ENCODE results near the gene SGTA.

Gene SGTA

DNA sequence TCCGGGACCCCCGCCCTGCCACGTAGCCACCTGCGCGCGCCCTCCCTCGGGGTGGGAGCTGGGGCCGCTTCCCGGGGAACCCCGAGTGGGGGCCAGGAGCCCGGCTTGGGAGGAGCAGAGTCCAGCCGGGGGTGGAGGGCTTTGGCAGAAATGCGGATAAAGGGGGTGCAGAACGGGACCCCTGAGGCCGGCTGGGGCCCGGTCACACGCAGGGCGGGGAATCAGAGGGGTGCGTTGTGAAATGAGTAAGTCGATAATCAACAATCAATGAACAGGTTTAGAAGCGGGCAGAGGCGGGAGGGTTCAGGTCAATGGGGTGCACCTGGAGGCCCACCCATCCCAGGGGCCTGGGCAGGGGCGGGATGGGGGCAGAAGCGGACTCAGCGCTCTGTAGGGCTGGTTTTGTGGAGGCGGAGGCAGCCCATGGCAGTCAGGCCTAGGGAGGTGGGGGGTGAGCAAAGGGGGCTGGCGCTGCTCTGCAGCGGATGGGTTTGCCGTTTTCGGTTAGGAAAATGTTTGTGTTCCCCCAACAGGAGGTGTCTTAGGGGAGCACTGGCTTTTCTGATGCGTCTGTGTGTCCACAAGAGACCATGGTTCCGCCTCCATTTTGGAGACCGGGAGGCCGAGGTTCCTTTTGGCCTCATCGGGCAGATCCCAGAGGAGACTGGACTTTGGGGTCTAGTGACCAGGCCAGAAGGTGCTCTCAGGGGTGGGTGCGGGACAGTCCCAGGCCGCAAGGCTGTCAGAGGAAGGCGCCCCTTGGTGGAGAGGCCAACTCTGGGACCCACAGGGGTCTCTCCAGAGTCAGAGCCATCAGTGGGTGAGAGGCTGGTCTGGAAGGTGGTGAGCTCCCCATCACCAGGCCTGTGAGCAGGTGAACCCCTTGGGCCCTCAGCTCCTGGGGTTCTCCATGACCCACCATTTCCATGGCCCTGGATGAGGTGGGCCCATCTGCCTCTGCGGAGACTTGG, 61.2 kb downstream of the SGTA start:
- TF ChIP-seq, protein P1, sequence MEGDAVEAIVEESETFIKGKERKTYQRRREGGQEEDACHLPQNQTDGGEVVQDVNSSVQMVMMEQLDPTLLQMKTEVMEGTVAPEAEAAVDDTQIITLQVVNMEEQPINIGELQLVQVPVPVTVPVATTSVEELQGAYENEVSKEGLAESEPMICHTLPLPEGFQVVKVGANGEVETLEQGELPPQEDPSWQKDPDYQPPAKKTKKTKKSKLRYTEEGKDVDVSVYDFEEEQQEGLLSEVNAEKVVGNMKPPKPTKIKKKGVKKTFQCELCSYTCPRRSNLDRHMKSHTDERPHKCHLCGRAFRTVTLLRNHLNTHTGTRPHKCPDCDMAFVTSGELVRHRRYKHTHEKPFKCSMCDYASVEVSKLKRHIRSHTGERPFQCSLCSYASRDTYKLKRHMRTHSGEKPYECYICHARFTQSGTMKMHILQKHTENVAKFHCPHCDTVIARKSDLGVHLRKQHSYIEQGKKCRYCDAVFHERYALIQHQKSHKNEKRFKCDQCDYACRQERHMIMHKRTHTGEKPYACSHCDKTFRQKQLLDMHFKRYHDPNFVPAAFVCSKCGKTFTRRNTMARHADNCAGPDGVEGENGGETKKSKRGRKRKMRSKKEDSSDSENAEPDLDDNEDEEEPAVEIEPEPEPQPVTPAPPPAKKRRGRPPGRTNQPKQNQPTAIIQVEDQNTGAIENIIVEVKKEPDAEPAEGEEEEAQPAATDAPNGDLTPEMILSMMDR (IDR thresholded peaks at IDR 0.05; ENCODE audit: low read depth, low read length), result no peak
- no peak for TF ChIP-seq EZH2phosphoT487 (IDR thresholded peaks at IDR 0.05; ENCODE audit: low read depth)
- H3K9me3 ChIP-seq (ENCODE audit: insufficient read depth, low read length), result no peaks in the 10 kb centered on the region
- H3K27me3 ChIP-seq (ENCODE audit: low read depth, low read length), result peaks cover 4% of the 10 kb centered on the region; the same call in 1 of the 2 replicates
- no peak overlapping the region for H3K4me3 ChIP-seq (ENCODE audit: low read length)
- H2AFZ ChIP-seq (ENCODE audit: low read depth, low read length), result no peak overlapping the region
- no peaks in the 10 kb centered on the region for H4K20me1 ChIP-seq (ENCODE audit: insufficient read depth, low read length)
- no peak overlapping the region for H3K4me2 ChIP-seq (ENCODE audit: low read length)
- H3K27ac ChIP-seq (ENCODE audit: low read length), result no peak overlapping the region
- H3K79me2 ChIP-seq (ENCODE audit: low read length), result no peaks in the 10 kb centered on the region
- no peaks in the 10 kb centered on the region for H3K36me3 ChIP-seq (replicated peaks; ENCODE audit: low read depth, low read length)
- H3K4me1 ChIP-seq (ENCODE audit: low read length), result no peaks in the 10 kb centered on the region
- no peak overlapping the region for H3K9ac ChIP-seq (ENCODE audit: low read length)

DNA sequence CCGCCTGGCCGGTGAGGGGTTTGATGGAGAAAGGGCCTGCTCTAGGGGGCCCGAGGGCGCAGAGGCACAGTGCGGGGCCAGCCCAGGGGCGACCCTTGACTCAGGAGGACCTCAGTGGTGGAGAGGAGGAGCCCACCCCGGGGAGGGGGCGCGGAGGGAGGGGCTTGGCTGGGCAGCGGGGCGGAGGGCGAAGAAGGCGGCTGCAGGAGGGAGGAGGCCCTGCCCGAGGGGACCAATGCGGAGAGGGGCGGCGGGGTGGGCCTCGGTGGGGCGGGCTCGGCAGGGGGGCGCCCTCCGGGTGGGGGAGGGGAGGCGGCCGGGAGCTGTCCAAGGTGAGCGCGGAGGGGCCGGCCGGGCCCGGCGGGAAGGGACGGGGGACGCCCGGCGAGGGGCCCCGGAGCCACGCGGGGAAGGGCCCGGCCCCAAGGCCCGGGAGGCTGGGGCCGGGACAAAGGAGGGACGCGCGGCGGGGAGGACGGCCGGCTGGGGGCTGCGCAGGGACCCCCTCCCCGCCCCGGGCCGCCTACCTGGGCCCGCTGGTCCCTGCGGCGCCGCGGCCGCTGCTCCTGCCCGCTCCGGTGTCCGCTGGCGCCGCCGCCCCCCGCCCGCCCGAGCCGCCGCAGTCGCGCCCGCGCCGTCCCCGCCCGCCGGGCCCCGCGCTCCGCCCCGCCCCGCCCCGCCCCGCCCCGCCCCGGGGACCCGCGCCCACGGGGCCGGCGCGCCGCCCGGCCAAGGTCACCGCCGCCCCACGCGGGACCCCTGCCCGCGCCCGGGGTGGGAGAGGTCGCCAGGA, 62.1 kb downstream of the SGTA start, which contains the start of gene DIRAS1:
Gene DIRAS1, minus strand, starts transcription at position 596 of the 793 bp plus-strand sequence. CDS start 3,566 bp downstream, outside the sequence.
- H3K79me2 ChIP-seq (ENCODE audit: low read length), result no peaks in the 10 kb centered on the region
- H3K9ac ChIP-seq (ENCODE audit: low read length), result no peak within 1 kb of the TSS
- H3K27ac ChIP-seq (ENCODE audit: low read length), result no peak within 1 kb of the TSS
- no peaks in the 10 kb centered on the region for H3K36me3 ChIP-seq (replicated peaks; ENCODE audit: low read depth, low read length)
- no peaks in the 10 kb centered on the region for H4K20me1 ChIP-seq (ENCODE audit: insufficient read depth, low read length)
- H3K9me3 ChIP-seq (ENCODE audit: insufficient read depth, low read length), result no peaks in the 10 kb centered on the region
- H3K4me2 ChIP-seq (ENCODE audit: low read length), result no peak within 1 kb of the TSS
- no peak within 1 kb of the TSS for H2AFZ ChIP-seq (ENCODE audit: low read depth, low read length)
- peaks cover 4% of the 10 kb centered on the region; the same call in 1 of the 2 replicates for H3K27me3 ChIP-seq (ENCODE audit: low read depth, low read length)
- H3K4me3 ChIP-seq (ENCODE audit: low read length), result no peak within 1 kb of the TSS
- no peaks in the 10 kb centered on the region for H3K4me1 ChIP-seq (ENCODE audit: low read length)
- TF ChIP-seq EZH2phosphoT487 (IDR thresholded peaks at IDR 0.05; ENCODE audit: low read depth), result no peak
- TF ChIP-seq, protein P1 (IDR thresholded peaks at IDR 0.05; ENCODE audit: low read depth, low read length), result no peak

DNA sequence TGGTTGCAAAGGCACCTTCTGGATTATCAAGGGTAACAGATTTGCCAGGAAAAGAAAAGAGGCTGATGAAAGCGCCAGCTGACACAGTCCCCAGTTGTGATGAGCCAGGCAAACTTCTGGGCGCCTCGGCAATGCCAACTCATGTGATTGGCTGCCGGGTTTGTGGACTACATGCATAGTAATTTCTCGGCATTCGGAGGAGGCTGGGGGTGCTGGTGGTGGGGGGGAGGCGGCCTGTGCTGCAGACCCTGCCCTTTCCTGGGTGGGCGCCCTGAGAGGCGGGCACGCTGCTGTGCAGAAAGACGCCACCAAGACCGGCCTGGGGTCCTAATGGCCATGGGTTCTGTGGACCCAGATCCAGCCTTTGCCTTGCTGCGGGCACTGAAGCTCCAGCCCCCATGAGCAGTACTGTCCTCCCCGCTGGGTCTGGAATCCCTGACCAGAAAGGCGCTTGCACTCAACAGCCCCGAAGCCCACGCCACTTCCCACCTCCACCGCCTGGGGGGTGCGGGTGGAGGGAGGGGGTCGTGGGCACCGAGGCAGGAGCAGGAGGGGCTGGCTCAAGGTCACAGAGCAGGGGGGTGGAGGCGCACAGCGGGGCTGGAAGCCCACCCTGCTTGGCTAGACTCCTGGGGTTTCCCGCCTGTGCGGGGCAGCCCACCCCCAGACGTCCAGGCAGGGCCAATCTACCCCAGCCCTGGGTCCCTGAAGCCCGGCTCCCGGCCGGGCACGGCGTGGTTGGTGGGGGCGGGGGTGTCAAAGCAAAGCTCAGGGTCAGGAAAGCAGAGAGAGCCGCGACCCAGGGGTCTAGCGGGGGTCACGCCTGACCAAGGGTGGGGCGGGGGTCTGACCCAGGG, 62.9 kb downstream of the SGTA start:
- no peak overlapping the region for H2AFZ ChIP-seq (ENCODE audit: low read depth, low read length)
- H3K9ac ChIP-seq (ENCODE audit: low read length), result no peak overlapping the region
- H3K4me1 ChIP-seq (ENCODE audit: low read length), result no peaks in the 10 kb centered on the region
- H3K27me3 ChIP-seq (ENCODE audit: low read depth, low read length), result peaks cover 4% of the 10 kb centered on the region; the same call in 1 of the 2 replicates
- no peaks in the 10 kb centered on the region for H3K36me3 ChIP-seq (replicated peaks; ENCODE audit: low read depth, low read length)
- H4K20me1 ChIP-seq (ENCODE audit: insufficient read depth, low read length), result no peaks in the 10 kb centered on the region
- no peak overlapping the region for H3K27ac ChIP-seq (ENCODE audit: low read length)
- no peak overlapping the region for H3K4me2 ChIP-seq (ENCODE audit: low read length)
- H3K9me3 ChIP-seq (ENCODE audit: insufficient read depth, low read length), result peaks cover 6% of the 10 kb centered on the region
- no peak overlapping the region for H3K4me3 ChIP-seq (ENCODE audit: low read length)
- TF ChIP-seq, protein P1 (IDR thresholded peaks at IDR 0.05; ENCODE audit: low read depth, low read length), result no peak
- no peak for TF ChIP-seq EZH2phosphoT487 (IDR thresholded peaks at IDR 0.05; ENCODE audit: low read depth)
- no peaks in the 10 kb centered on the region for H3K79me2 ChIP-seq (ENCODE audit: low read length)
